ENCODE results near the gene GRAMD1B. TPM values are rescaled to one million over a fixed set of nuclear protein-coding genes. Genes with fewer than 3 reads are reported as not detected.

The GRAMD1B gene
- total RNA-seq, 4 donors from 2014 or later: 0.30 to 1.5 (median 0.68) TPM

DNA sequence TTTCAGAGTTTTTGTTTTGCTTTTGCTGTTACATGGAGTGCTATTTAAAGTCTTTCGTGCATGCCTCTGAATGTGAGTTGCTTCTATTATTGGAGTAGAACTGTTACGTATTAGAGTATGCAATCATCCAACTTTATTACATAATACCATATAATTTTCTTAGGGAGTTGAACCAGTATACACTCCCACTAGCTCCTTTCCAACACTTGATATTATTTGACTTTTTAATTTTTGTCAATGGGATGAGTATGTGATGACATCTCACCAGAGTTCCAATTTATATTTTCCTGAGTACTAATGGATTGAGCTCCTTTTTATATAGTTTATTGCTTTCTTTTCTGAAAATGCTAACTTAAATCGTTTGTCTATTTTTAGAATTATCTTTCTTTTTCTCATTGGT is 90.9 kb downstream of the GRAMD1B start:
- DNase-seq (ENCODE audit: low spot score in 2 of 2): no peak
- intact Hi-C loops (cut with DNase I; ENCODE audit: low total_unique reads): no loop called here
- WGBS, 2 donors: 90 to 92% methylated on average over 3 of the region's 3 CpGs

DNA sequence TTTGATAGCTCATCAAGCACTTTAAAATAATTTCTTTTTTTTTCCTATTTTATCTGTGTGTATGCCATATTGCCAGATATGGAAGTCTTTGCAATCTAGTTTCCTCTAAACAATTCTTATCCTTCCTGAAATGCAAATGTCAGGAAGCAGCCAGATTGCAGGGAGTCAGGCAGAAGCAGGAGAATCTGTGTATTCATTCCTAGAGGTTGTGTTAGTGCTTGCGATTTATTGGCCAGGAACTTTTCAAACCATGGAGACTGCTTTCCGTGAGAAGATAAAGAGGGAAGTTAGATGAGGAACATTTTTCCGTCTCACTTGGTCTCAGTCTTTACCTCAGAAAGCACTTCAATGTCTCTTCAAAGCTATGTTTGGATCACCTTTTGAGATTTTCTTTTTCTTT is 91.9 kb downstream of the GRAMD1B start:
- intact Hi-C loops (cut with DNase I; ENCODE audit: low total_unique reads): no loop called here
- TF ChIP-seq, protein P1, sequence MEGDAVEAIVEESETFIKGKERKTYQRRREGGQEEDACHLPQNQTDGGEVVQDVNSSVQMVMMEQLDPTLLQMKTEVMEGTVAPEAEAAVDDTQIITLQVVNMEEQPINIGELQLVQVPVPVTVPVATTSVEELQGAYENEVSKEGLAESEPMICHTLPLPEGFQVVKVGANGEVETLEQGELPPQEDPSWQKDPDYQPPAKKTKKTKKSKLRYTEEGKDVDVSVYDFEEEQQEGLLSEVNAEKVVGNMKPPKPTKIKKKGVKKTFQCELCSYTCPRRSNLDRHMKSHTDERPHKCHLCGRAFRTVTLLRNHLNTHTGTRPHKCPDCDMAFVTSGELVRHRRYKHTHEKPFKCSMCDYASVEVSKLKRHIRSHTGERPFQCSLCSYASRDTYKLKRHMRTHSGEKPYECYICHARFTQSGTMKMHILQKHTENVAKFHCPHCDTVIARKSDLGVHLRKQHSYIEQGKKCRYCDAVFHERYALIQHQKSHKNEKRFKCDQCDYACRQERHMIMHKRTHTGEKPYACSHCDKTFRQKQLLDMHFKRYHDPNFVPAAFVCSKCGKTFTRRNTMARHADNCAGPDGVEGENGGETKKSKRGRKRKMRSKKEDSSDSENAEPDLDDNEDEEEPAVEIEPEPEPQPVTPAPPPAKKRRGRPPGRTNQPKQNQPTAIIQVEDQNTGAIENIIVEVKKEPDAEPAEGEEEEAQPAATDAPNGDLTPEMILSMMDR (IDR thresholded peaks at IDR 0.05): no peak
- no peak for TF ChIP-seq POLR2A (IDR thresholded peaks at IDR 0.05)
- DNase-seq (ENCODE audit: low spot score in 2 of 2): no peak
- no peak overlapping the region for H3K4me3 ChIP-seq (ENCODE audit: low read depth, poor library complexity, severe bottlenecking)
- 85% methylated on average over 3 of the region's 3 CpGs for WGBS, 2 donors

More for the DNA sequence above, 90.9 kb downstream of the GRAMD1B start:
- TF ChIP-seq, protein P1 (IDR thresholded peaks at IDR 0.05): no peak
- no peak for TF ChIP-seq POLR2A (IDR thresholded peaks at IDR 0.05)
- no peak overlapping the region for H3K4me3 ChIP-seq (ENCODE audit: low read depth, poor library complexity, severe bottlenecking)

DNA sequence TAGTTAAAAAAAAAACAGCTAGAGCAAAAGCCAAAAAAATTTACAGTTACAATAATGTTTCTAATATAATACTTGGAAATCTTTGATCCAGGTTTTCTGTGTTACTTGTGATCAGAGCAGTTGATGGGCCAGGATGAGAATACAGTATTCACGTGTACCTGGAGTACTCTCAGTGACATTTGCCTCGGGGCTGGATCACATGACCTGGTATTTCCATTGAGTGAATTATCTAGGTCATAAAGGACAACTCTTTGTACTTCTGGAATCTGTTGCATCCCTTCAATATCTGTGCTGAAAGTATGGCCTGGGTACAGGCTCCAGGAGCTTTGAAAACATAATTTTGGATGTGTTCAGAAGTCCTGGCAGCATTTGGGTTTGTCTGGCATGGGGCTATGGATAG is 93.5 kb downstream of the GRAMD1B start:
- WGBS, 2 donors: 48 to 51% methylated on average over 2 of the region's 2 CpGs
- H3K4me3 ChIP-seq (ENCODE audit: low read depth, poor library complexity, severe bottlenecking): no peak overlapping the region
- TF ChIP-seq, protein P1 (IDR thresholded peaks at IDR 0.05): no peak
- no peak for TF ChIP-seq POLR2A (IDR thresholded peaks at IDR 0.05)
- no peak for DNase-seq (ENCODE audit: low spot score in 2 of 2)
- intact Hi-C loops (cut with DNase I; ENCODE audit: low total_unique reads): no loop called here

DNA sequence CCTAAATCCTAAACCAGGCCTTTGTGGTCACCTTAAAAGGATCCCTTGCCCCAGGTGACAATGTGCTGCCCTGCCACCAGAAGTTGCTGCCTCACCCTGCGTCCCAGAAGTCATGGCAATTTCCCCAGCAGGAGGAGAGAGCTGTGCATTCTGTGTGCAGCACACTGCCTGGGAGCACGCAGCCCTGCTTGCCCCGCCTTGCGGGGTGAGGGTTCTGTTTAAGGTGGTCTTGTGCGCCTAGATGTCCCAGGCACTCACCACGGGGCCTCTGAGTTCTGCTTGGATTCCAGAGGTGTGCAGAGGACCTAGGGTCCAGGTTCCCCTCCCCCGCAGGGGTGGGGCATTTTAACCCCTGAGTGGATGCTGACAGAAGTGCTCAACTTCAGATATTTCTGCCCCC is 95.0 kb downstream of the GRAMD1B start:
- no peak for DNase-seq (ENCODE audit: low spot score in 2 of 2)
- no peak overlapping the region for H3K4me3 ChIP-seq (ENCODE audit: low read depth, poor library complexity, severe bottlenecking)
- TF ChIP-seq, protein P1 (IDR thresholded peaks at IDR 0.05): no peak
- no peak for TF ChIP-seq POLR2A (IDR thresholded peaks at IDR 0.05)
- WGBS, 2 donors: 26 to 39% methylated on average over 5 to 6 of the region's 7 CpGs
- intact Hi-C loops (cut with DNase I; ENCODE audit: low total_unique reads): no loop called here

DNA sequence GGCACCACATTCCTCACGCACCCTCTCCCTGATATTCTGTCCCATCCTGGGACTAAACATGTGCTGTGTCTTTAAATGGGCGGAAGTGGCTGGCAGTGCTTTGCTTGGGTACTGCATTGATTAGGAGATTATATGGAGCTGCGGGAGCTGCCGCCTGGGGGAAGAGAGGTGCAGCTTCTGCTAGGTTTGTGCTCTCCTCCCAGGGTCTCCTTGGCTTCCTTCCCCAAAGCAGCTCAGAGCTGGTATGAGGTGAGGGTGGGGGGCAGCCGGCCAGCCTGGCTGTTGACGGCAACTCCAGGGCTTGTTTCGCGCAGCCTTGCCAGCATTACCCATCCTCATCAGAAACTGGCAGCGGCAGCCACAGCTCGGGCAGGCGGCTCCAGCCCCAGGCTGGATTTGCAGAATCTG is 95.4 kb downstream of the GRAMD1B start:
- 26 to 35% methylated on average over 9 to 11 of the region's 11 CpGs for WGBS, 2 donors
- TF ChIP-seq POLR2A (IDR thresholded peaks at IDR 0.05): no peak
- TF ChIP-seq, protein P1 (IDR thresholded peaks at IDR 0.05): no peak
- H3K4me3 ChIP-seq (ENCODE audit: low read depth, poor library complexity, severe bottlenecking): no peak overlapping the region
- intact Hi-C loops (cut with DNase I; ENCODE audit: low total_unique reads): no loop called here
- DNase-seq (ENCODE audit: low spot score in 2 of 2): no peak
